NCI-H1048 (cell line): ENCODE results near the gene CYP26A1.
"Not testable (repeated sequence)": the region's sequence is repeated elsewhere in the genome, so short reads cannot be mapped to it uniquely, and the experiment has no call there.

Experiments
- DNase-seq: peaks from one replicate; lab custom pipeline; 2025; lab: John Stamatoyannopoulos, UW

Gene CYP26A1

DNA sequence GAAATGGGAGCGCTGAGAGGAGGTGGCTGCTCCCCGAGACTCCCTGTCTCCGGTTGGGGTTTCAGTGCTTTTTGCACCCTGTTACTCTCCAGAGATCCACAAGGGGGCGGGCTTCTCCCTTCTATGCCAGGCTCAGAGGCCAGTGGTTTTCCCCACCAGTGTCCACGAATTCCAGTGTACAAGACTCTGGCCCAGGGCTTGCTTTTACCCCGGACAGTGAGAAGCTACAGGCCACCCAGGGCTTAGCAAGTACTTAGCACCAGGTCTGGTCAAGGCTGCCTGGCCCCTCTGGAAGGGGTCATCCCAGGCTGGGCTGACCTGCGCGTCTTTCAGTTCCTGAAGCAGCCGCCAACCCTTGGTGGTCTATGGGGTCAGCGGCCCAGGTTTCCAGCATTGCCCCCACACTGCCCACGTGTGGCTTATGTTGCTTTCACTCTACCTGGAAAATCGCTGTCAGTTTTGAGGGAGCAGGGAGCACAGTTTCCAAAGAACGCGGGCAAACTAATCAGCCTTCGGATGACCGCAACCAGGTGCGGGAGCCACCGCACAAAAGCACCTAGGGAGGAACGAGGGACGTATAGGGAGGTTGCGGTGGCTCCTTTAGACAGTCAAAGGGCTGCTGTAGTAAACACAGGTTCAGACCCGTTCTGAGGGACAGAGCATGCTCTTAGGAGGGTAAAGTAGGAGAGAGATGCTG is 6.8 kb downstream of the CYP26A1 start:
- peak; percentile 16 for DNase-seq

DNA sequence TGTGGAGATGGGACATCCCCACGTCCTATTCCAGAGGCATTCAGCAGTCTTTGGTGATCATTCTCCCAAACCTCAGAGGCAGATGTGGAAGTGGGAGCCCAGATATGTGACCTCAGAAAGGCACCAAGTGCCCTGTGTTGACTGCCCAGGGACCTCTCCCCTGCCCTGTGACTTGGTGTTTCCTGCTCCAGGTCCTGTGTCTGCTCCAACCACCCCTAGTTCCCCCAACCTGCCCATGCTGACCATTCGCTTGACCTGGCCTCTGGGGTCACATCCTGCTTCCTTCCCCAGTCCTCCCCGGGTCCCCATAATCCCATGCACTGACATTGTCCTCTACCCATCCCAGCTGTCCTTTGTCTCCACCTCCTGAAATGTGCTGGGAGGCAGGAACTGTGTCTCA is 7.6 kb downstream of the CYP26A1 start:
- DNase-seq = no peak

DNA sequence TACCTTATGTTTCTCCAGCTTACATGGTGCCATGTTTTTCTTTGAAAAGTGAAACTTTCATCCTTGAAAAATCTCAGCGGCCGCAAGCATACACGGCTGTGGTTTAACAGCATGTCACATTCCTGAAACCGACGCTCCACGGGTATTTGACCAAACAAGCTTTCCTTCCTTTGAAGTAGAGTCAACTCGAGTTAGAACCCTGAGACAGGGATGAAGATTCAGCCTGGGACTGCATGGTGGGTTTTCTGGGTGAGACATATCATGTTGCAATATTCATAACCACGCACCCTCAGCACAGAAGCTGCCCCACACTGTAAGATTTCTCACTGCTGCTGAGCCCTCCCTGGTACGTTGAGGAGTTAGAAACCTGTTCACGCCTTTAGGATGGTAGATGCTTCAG is 8.1 kb downstream of the CYP26A1 start:
- DNase-seq = no peak

DNA sequence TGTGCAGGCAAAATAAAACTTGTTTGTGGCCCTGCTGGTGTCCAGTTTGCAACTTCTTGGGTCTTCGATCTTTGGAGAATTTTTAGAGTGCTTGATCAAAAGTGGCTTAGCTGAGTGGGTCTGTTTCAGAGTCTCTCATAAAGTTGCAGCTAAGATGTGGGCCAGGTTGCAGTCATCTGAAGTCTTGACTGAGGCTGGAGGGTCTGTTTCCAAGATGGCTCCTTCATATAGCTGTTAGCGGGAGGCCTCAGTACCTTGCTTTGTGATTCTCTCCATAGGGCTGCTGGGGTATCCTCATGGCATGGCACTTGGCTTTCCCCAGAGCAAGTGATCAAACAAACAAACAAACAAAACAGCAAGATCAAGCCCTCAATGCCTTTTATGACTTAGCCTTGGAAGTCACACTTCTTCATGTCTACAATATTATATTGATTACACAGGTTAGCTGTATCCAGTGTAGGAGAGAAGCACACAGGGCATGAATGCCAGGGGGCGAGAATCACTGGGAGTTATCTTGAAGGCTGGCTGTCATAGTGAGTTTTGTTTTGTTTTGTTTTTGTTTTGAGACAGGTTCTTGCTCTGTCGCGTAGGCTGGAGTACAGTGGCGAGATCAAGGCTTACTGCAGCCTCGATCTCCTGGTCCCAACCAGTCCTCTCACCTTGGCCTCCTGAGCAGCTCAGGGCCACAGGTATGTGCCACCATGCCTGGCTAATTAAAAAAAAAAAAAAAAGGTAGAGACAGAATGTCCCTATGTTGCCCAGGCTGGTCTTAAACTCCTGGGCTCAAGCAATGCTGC is 10.2 kb downstream of the CYP26A1 start:
- DNase-seq = no peak

DNA sequence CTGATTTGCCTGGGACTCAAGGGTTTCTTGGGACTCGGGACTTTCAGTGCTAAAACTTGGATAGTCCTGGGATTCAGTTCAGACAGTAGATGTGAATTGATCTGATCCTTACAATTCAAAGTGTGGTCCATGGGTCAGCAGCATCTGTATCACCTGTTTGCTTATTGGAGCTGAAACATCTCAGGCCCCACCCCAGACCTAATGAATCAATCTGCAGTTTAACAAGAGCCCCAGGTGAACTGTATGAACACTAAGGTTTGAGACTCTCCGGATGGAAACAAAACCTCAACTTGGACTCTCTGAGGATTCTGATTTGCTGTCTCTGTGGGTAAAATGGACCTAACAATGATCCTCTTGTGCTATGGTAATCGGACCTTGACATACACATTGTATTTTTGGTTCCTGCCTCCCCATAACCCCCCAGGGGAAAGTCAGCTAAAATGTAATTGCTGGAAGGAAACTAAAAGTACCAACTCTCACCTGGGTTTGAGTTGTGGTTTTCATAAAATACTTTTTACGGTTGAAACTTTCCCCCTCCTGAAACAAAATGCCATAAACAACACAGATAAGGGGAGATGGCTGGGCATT is 11.7 kb downstream of the CYP26A1 start:
- no peak for DNase-seq

DNA sequence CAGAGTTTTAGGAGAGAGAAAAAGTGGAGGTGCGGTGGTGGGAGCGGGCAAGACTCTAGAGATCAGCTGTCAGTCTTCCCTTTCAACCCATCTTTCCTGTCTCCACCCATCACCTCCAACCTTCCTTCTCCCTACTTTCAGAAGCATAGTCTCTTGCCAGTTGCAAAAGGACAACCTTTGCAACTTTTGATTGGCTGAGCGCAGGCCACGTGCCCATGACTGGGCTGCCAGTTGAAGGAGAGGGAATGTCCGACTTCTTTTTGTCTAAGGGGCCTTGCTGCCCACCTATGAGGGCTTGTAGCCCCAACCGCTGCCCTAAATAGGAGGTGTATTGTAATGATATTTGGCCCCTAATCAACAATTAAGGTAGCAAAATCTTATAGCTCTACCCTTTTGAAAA is 12.6 kb downstream of the CYP26A1 start:
- DNase-seq = no peak

DNA sequence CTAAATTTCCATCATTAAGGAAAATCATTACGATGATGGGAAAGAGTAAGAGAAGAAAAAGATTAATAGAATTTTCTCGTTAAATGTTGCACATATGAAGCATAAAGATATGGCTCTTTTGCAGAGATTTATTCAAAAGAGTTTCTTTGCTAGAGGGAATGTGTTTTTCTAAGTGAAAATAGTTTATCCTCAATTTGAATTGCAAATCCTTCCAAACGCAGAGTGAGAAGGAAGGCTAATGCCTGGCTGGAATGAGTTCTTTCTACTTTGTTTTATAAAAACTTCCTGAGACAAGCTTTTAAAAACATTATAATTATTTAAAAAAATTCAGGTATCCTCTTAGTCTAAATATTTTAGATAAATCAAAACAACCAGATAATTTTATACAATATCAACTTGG is 14.2 kb downstream of the CYP26A1 start:
- no peak for DNase-seq

DNA sequence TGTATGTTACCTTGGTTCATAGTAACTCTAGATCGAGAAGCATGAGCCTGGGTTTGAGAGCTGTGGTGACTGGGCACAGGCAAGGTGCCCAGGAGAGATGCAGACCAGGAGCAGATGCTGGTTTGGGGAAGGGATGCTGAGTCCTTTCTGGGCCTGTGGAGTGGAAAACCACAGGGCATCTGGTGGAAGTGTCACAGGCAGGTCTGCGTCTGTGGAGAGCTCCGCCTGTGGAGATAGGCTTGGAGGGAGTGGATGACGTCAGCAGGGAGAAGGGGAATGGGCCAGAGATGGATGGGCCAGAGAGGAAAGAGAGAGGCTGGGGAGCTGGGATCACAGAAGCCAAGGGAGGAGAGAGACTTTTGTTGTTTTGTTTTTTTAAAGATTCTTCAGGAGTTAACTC is 14.8 kb downstream of the CYP26A1 start:
- DNase-seq = no peak

DNA sequence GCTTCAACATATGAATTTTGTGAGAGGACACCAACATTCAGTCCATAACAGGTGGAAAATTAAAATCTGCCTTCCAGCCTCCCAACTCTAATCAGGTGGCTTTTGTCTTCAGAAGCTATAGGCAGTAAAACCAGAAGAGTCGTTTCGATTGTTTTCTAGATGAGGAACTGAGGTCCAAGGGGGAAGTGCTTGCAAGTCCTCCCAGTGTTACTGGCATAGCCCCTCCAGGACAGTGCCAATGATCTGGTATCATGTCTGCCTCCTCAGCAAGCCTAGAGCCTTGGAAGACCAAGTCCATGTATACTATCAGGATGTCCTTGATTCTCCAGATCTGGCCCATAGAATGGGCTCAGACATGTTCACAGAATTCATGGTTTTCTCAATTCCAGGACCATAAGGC is 16.9 kb downstream of the CYP26A1 start:
- no peak for DNase-seq

DNA sequence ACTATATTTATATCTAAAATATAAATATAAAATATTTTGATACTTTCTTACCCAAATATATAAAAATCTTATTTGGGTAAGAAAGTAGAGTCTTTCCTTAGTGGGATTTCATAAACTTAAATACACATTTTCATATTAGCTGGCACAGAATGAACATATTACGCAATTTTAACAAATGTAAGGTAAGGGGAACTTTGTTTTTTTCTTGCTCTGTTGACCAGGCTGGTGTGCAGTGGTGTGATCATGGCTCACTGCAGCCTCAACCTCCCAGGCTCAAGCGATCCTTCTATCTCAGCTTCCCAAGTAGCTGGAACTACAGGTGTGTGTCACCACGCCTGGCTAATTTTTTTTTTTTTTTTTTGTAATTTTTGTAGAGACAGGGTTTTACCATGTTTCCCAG is 18.3 kb downstream of the CYP26A1 start:
- no peak for DNase-seq

DNA sequence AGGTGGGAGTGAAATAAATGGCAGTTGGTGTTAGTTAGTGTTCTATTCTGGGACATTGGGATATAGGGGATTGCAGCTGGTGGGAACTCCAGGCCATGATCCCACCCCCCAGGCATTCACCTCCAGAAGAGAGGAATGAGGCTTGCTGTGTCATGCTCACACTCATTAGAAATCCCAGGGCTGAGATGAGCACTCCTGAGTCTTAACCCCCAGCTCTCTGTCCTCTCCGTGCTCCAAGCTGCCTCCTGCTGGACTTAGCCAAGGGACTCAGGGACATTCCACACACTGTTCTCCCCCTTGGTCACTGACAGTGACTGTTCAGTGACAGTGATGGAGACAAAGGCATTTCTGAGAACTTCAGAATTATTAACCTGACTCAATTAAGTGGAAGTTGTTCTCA is 21.5 kb downstream of the CYP26A1 start:
- no peak for DNase-seq

DNA sequence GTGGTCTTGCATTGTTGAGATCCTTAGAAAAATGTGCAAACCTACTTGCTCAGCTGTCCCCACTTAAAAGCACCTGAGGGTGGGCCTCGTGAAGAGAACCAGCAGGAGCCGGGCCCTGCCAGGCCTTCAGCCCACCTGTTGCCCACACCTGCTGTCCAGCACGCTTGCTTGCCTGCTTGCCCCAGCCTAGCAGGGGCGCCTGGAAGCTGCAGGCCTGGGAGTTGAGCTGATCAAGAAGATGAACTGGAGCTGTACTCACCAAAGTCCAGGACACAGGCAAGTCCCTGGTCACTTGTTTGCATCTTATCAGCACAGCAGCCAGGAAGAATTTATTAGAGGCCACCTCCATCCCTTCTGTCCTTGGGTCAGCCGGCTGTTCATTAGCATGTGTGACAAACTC is 23.2 kb downstream of the CYP26A1 start:
- DNase-seq = no peak

DNA sequence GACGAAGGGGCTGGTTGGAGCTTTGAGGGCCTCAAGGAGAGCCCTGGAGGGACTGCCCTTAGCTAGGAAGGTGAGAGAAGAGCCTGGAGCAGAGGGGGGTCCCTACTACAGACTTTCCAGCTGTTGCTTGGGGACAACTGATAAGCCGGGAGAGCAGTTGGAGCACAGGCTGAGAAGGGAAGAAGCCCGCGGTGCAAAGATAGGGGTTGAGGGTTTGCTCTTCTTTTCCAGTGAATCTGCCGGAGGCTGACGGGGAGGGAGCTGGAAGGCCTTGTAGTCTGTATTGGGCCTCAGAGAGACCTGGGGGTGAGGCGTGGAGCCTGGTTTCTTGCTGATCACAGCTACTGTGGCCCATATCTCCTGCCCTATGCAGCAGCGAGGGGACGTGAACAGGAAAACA is 23.7 kb downstream of the CYP26A1 start:
- DNase-seq = no peak

DNA sequence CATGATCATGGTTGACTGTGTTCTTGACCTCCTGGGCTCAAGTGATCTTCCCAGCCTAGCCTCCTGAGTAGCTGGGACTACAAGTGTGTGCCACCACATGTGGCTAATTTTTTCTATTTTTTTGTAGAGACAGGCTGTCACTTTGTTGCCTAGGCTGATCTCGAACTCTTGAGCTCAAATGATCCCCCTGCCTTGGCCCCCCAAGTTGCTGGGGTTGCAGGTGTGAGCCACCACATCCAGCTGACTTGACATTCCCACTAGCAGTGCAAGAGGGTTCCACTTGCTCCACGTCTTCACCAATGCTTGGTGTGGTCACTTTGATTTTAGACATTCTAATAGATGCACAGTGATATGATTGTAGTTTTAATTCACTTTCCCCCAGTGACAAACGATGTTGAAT is 25.1 kb downstream of the CYP26A1 start:
- no peak for DNase-seq

DNA sequence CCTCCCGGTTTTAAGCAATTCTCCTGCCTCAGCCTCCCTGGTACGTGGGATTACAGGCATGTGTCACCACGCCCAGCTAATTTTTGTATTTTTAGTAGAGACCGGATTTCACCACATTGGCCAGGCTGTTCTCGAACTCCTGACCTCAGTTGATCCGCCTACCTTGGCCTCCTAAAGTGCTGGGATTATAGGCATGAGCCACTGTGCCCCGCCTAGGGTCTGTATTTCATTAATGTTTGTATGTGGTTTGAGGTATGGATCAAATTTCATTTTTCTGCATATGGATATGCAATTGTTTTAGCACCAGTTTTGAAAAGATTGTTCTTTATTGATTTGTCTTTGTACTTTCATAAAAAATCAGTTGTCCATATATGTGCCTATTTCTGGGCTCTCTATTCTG is 26.0 kb downstream of the CYP26A1 start:
- no peak for DNase-seq

DNA sequence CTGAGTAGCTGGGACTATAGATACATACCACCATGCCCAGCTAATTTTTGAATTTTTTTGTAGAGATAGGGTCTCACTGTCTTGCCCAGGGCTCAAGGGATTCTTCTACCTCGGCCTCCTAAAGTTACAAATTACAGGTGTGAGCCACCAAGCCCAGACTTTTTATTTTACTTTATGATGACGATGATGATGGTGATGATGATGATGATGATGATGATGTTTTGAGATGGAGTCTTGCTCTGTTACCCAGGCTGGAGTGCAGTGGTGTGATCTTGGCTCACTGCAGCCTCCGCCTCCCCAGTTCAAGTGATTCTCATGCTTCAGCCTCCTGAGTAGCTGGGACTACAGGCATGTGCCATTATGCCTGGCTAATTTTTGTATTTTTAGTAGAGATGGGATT is 27.5 kb downstream of the CYP26A1 start:
- DNase-seq = not testable (repeated sequence)

DNA sequence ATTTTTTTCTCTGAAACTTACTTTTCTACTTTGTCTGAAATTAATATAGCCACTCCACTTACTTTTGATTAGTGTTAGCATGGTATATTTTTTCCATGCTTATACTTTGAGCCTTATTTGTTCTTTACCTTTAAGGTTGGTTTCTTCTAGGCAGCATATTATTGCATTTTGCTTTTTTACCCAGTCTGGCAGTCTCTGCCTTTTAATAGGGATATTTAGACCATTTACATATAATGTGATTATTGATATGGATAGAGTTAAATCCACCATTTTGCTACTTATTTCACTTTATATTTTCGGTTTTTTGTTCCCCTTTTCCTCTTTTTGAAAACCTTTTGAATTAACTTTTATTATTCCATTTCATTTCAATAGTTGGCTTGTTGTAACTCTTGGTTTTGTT is 30.3 kb downstream of the CYP26A1 start:
- no peak for DNase-seq

DNA sequence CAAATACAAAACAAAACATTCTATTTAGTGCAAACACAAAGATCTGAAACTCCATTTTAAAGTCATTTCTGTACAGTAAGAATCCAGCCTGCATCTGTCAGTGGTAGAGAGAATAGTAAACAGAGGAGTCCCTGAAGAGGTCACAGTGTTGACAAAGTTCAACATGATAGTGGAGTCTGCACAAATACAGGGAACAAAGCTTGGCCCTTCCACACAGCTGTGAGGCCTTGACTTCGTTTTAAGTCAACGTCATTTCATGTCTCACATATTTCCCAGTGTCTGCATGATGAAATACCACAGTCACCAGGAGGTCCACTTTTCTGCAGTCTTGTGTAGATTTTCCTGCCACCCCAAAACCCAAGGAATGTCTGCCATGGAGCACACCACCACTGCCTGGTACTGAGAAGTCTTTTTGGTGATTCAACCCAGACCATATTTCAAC is 33.0 kb downstream of the CYP26A1 start:
- DNase-seq = no peak

DNA sequence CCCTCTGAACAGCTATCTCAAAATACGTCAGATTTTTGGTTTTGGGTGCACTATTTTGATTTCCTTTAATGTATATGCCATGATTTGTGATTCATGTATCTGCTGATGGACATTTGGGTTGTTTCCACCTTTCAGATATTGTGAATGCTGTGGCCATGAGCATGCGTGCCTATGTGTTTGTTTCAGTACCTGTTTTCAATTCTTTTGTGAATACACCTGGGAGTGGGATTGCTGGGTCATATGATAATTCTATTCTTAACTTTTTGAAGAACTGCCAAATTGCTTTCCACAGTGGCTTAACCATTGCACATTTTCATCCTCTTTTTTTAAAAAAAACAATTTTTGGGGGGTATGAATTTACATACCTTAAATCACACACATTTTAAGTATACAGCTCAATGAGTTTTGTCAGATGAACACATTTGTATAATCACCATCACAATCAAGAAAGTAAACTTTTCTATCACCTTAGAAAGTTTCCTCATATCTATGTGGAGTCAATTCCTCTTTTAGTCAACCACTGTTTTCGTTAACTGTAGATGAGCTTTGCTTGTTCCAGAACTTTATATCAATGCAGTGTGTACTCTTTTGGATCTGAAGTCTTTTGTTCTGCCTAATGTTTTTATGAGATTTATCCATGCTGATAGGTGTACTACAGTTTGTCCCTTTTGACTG is 36.9 kb downstream of the CYP26A1 start:
- DNase-seq = no peak

DNA sequence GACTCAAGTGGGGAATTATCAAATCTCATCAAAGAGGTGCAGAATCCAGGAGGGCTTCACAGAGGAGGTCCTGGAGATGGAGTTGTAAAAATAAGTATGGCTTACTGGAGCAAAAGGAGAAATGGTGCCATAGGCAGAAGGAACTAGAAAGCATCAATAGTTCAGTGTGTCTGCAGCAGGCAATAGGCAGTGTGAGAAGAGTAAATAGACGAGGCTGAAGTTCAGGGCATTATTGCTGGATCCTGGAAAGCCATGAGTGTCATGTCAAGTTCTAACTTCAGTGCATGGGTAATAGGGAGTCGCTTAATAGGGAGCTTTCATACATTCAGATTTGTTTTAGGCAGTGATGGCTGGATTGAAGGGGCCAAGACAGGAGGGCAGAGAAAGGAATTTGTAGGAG is 39.3 kb downstream of the CYP26A1 start:
- no peak for DNase-seq

DNA sequence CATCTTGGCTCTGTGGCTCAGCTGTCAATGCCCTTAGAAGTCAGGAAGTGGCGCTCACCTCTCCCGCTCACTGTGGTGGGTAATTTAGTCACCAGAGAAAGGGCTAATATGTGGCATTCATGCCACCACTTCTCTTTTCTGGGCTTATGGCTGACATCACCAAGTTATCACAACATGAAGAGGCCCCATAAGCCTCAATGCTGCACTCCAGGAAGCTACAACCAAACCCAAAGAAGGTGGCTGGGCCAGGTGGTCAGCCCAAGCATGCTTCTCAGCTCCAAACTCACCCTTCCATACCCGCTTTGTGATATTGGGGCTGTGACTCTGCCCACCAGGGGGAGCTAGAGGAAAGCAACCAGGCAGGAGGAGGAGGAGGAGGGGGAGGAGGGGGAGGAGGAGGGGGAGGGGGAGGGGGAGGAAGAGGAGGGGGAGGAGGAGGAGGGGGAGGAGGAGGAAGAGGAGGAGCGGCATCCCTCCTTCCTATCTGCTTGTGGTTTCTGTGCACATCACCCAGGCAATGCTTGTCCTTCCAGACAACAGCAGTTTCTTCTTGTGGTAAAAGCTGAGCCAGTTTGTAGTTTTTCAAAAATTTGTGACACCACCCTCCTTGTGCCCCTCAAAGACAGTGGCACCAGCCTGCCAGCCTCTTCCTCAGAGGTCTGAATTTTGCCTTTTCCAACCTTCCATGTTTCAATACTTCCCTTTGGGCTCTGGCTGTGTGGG is 42.1 kb downstream of the CYP26A1 start:
- peak; percentile 50 for DNase-seq

DNA sequence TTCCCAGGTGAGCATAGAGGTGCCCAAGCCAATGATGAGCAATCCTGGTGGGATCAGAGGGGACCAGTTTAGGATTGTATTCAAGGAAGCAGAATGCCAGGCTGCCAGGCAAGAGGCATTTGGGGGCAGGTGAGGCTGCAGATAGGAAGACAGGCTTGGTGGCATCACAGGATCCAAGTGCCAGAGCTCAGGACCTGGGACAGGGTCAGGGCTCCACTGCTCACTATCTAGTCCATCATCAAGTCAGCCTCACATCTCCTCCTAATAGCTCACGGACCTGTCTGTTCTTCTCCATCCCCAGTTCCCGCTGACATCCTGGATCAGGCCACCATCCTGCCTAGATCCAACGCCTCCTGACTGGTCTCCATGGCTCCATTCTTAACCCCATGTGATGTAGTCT is 47.6 kb downstream of the CYP26A1 start:
- DNase-seq = no peak
